ENCODE data around the gene PLS3. TPM values are rescaled to one million over a fixed set of nuclear protein-coding genes. Genes with fewer than 3 reads are reported as not detected.

The PLS3 gene
- total RNA-seq, 1 donor from 2014 or later, result 17.8 TPM

- H3K4me3 Mint-ChIP-seq (ENCODE audit: unreplicated experiment), result no peak overlapping the region
- H3K27me3 Mint-ChIP-seq (ENCODE audit: unreplicated experiment), result no peaks in the 10 kb centered on the region
- no peak for TF ChIP-seq CTCF (IDR thresholded peaks at IDR 0.05; ENCODE audit: partially characterized antibody, unreplicated experiment)
- no peak for DNase-seq
- H3K36me3 Mint-ChIP-seq (ENCODE audit: unreplicated experiment), result no peaks in the 10 kb centered on the region
- no peaks in the 10 kb centered on the region for H3K9me3 Mint-ChIP-seq (ENCODE audit: unreplicated experiment)
- H3K27ac Mint-ChIP-seq (ENCODE audit: unreplicated experiment), result no peak overlapping the region
- H3K4me1 Mint-ChIP-seq (ENCODE audit: low read depth, unreplicated experiment), result no peaks in the 10 kb centered on the region
These were observed 2.7 kb downstream of the PLS3 start for GRCh38 chrX:115563633-115564162.

GRCh38 chrX:115564243-115564642, 3.3 kb downstream of the PLS3 start:
- H3K36me3 Mint-ChIP-seq (ENCODE audit: unreplicated experiment), result no peaks in the 10 kb centered on the region
- no peaks in the 10 kb centered on the region for H3K4me1 Mint-ChIP-seq (ENCODE audit: low read depth, unreplicated experiment)

GRCh38 chrX:115565888-115566287, 4.9 kb downstream of the PLS3 start:
- no peak for TF ChIP-seq CTCF (IDR thresholded peaks at IDR 0.05; ENCODE audit: partially characterized antibody, unreplicated experiment)
- no peaks in the 10 kb centered on the region for H3K36me3 Mint-ChIP-seq (ENCODE audit: unreplicated experiment)
- DNase-seq, result no peak
- peaks cover 1% of the 10 kb centered on the region for H3K4me1 Mint-ChIP-seq (ENCODE audit: low read depth, unreplicated experiment)
- no peak overlapping the region for H3K4me3 Mint-ChIP-seq (ENCODE audit: unreplicated experiment)
- H3K27me3 Mint-ChIP-seq (ENCODE audit: unreplicated experiment), result no peaks in the 10 kb centered on the region
- no peaks in the 10 kb centered on the region for H3K9me3 Mint-ChIP-seq (ENCODE audit: unreplicated experiment)
- no peak overlapping the region for H3K27ac Mint-ChIP-seq (ENCODE audit: unreplicated experiment)

More at GRCh38 chrX:115564243-115564642, 3.3 kb downstream of the PLS3 start:
- H3K27ac Mint-ChIP-seq (ENCODE audit: unreplicated experiment), result no peak overlapping the region
- TF ChIP-seq CTCF (IDR thresholded peaks at IDR 0.05; ENCODE audit: partially characterized antibody, unreplicated experiment), result no peak
- no peaks in the 10 kb centered on the region for H3K9me3 Mint-ChIP-seq (ENCODE audit: unreplicated experiment)
- no peaks in the 10 kb centered on the region for H3K27me3 Mint-ChIP-seq (ENCODE audit: unreplicated experiment)
- DNase-seq, result no peak
- H3K4me3 Mint-ChIP-seq (ENCODE audit: unreplicated experiment), result no peak overlapping the region

- Mint-ChIP-seq H3K9me3 (ENCODE audit: unreplicated experiment) (no peaks in the 10 kb centered on the region), H3K4me1 (ENCODE audit: low read depth, unreplicated experiment) (peaks cover 1% of the 10 kb centered on the region), H3K4me3 (ENCODE audit: unreplicated experiment) (no peak overlapping the region), H3K27me3 (ENCODE audit: unreplicated experiment) (no peaks in the 10 kb centered on the region), H3K27ac (ENCODE audit: unreplicated experiment) (no peak overlapping the region), H3K36me3 (ENCODE audit: unreplicated experiment) (no peaks in the 10 kb centered on the region)
- no peak for TF ChIP-seq CTCF (IDR thresholded peaks at IDR 0.05; ENCODE audit: partially characterized antibody, unreplicated experiment)
- no peak for DNase-seq
These were observed 10.7 kb downstream of the PLS3 start for GRCh38 chrX:115571712-115572111.

- H3K27me3 Mint-ChIP-seq (ENCODE audit: unreplicated experiment), result no peaks in the 10 kb centered on the region
- H3K4me1 Mint-ChIP-seq (ENCODE audit: low read depth, unreplicated experiment), result peaks cover 1% of the 10 kb centered on the region
- DNase-seq, result no peak
- H3K4me3 Mint-ChIP-seq (ENCODE audit: unreplicated experiment), result no peak overlapping the region
- TF ChIP-seq CTCF (IDR thresholded peaks at IDR 0.05; ENCODE audit: partially characterized antibody, unreplicated experiment), result no peak
- no peak overlapping the region for H3K27ac Mint-ChIP-seq (ENCODE audit: unreplicated experiment)
- H3K9me3 Mint-ChIP-seq (ENCODE audit: unreplicated experiment), result no peaks in the 10 kb centered on the region
- no peaks in the 10 kb centered on the region for H3K36me3 Mint-ChIP-seq (ENCODE audit: unreplicated experiment)
These were observed 12.2 kb downstream of the PLS3 start for GRCh38 chrX:115573185-115573584.
